ENCODE results near the gene FOXE3. TPM values are rescaled to one million over a fixed set of nuclear protein-coding genes. Genes with fewer than 3 reads are reported as not detected.

Gene FOXE3
- total and polyA plus RNA-seq, 10 of the 15 experiments (the other 5 are each of a cell fraction or from before 2014, with no cell fraction given): 0.13 TPM; not detected in 9

DNA sequence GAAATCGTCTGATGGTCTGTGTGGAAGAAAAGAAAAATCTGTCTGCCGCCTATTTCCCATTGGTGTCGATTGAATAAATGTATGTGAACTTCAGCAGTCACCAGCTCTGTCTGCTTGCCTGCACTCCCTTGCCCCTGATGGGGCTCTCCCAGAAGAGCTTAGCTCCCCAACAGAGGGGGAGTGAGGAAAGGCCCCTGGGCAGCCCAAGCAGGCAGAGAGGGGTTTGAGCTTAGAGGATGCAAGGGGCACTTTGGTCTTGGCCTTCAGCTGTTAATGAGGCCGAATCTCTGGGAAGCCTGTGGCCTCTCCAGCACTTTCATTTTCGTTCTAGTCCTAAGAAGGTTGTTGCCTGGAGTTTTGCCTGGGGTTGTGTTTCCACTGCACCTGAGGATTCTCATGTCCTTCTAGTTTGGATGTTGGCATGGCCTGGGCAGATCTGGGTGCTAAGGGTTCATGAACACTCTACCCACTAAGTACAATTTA, 24.6 kb downstream of the FOXE3 start:
- POLR2A ChIA-PET: no interaction called here
- RAD21 ChIA-PET (ENCODE audit: unreplicated experiment): no interaction called here

More for the DNA sequence above, 24.6 kb downstream of the FOXE3 start:
- Histone ChIP-seq H2AFZ (ENCODE audit: control insufficient read depth, low read depth, low read length) (no peak overlapping the region), H3K79me2 (ENCODE audit: control insufficient read depth, insufficient read depth, low read length) (no peaks in the 10 kb centered on the region; the same call in 1 of the 2 replicates), H3K4me2 (ENCODE audit: control insufficient read depth, insufficient read depth) (no peak overlapping the region), H3K27me3 (replicated peaks in 1 of 2; ENCODE audit: control insufficient read depth in 2 of 2, insufficient read depth in 2 of 2, low read length in 1 of 2) (peaks cover 29 to 31% of the 10 kb centered on the region in 2 experiments), H3K9me3 (replicated peaks; ENCODE audit: control insufficient read depth, insufficient read depth, low read length) (no peaks in the 10 kb centered on the region; the same call in 2 of the 3 replicates), H3K27ac (ENCODE audit: control insufficient read depth, insufficient read depth) (no peak overlapping the region), H3K4me3 (no peak overlapping the region), H3K9ac (ENCODE audit: control insufficient read depth, insufficient read depth, low read length) (no peak overlapping the region), H4K20me1 (ENCODE audit: control insufficient read depth, insufficient read depth) (no peaks in the 10 kb centered on the region), H3K36me3 (ENCODE audit: control insufficient read depth in 2 of 2, insufficient read depth in 2 of 2, low read length in 1 of 2) (no peaks in the 10 kb centered on the region), H3K4me1 (ENCODE audit: control insufficient read depth, insufficient read depth, low read length) (no peaks in the 10 kb centered on the region; the same call in 1 of the 2 replicates)
- FAIRE-seq: no peak
- DNase-seq (ENCODE audit: low read depth, low spot score): no peak
- no TSS peak for BruUV-seq (replicated peaks)
- 19% methylated on average over 5 of the region's 5 CpGs for WGBS (ENCODE audit: insufficient coverage, insufficient replicate concordance, low lambda C conversion rate, missing lambda C conversion rate)
- ATAC-seq: no peak
- CTCF ChIA-PET: interaction anchor here (0.7 to 0.9 kb wide), 2 partner anchors 73 to 286 kb away, joined by 3 to 5 read pairs; no protein-coding TSS in a partner anchor
- intact Hi-C loops (cut with micrococcal nuclease; ENCODE audit: unreplicated experiment) (no loop called here), in situ Hi-C loops (cut with MboI) (no loop called here)
- SMC1A ChIA-PET (ENCODE audit: uncharacterized antibody, unreplicated experiment): no interaction called here
- TF ChIP-seq, protein P1, sequence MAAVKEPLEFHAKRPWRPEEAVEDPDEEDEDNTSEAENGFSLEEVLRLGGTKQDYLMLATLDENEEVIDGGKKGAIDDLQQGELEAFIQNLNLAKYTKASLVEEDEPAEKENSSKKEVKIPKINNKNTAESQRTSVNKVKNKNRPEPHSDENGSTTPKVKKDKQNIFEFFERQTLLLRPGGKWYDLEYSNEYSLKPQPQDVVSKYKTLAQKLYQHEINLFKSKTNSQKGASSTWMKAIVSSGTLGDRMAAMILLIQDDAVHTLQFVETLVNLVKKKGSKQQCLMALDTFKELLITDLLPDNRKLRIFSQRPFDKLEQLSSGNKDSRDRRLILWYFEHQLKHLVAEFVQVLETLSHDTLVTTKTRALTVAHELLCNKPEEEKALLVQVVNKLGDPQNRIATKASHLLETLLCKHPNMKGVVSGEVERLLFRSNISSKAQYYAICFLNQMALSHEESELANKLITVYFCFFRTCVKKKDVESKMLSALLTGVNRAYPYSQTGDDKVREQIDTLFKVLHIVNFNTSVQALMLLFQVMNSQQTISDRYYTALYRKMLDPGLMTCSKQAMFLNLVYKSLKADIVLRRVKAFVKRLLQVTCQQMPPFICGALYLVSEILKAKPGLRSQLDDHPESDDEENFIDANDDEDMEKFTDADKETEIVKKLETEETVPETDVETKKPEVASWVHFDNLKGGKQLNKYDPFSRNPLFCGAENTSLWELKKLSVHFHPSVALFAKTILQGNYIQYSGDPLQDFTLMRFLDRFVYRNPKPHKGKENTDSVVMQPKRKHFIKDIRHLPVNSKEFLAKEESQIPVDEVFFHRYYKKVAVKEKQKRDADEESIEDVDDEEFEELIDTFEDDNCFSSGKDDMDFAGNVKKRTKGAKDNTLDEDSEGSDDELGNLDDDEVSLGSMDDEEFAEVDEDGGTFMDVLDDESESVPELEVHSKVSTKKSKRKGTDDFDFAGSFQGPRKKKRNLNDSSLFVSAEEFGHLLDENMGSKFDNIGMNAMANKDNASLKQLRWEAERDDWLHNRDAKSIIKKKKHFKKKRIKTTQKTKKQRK (IDR thresholded peaks at IDR 0.05; ENCODE audit: low read depth, low read length): no peak
- TF ChIP-seq, protein P2, sequence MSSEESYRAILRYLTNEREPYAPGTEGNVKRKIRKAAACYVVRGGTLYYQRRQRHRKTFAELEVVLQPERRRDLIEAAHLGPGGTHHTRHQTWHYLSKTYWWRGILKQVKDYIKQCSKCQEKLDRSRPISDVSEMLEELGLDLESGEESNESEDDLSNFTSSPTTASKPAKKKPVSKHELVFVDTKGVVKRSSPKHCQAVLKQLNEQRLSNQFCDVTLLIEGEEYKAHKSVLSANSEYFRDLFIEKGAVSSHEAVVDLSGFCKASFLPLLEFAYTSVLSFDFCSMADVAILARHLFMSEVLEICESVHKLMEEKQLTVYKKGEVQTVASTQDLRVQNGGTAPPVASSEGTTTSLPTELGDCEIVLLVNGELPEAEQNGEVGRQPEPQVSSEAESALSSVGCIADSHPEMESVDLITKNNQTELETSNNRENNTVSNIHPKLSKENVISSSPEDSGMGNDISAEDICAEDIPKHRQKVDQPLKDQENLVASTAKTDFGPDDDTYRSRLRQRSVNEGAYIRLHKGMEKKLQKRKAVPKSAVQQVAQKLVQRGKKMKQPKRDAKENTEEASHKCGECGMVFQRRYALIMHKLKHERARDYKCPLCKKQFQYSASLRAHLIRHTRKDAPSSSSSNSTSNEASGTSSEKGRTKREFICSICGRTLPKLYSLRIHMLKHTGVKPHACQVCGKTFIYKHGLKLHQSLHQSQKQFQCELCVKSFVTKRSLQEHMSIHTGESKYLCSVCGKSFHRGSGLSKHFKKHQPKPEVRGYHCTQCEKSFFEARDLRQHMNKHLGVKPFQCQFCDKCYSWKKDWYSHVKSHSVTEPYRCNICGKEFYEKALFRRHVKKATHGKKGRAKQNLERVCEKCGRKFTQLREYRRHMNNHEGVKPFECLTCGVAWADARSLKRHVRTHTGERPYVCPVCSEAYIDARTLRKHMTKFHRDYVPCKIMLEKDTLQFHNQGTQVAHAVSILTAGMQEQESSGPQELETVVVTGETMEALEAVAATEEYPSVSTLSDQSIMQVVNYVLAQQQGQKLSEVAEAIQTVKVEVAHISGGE (CRISPR knock-in tag; IDR thresholded peaks at IDR 0.05): no peak
- TF ChIP-seq CHD2 (IDR thresholded peaks at IDR 0.05; ENCODE audit: borderline replicate concordance, low read depth, low read length) (no peak), SPI1 (IDR thresholded peaks at IDR 0.05; ENCODE audit: borderline replicate concordance, insufficient read depth, low read depth, low read length) (no peak), SIX5 (IDR thresholded peaks at IDR 0.05; ENCODE audit: low read depth, low read length, severe bottlenecking) (no peak), PML (IDR thresholded peaks at IDR 0.05; ENCODE audit: low read length) (no peak)
